H1 (cell line): Measurements from ENCODE around the gene MAGOH. TPM values are rescaled to one million over a fixed set of nuclear protein-coding genes. Genes with fewer than 3 reads are reported as not detected.

Source experiments
- CTCF ChIA-PET: fragments of 300-600 bp; sonication (Branson Sonifier 250); formaldehyde crosslinking; loops from one replicate; lab custom pipeline; 2021; ENCODE audit not compliant: partially characterized antibody; lab: Charles Lee
- POLR2A ChIA-PET: fragments of 300-600 bp; sonication (Branson Sonifier 250); formaldehyde crosslinking; loops from one replicate; lab custom pipeline; 2021; ENCODE audit warnings: inconsistent platforms; ENCODE audit not compliant: partially characterized antibody; lab: Charles Lee
- DNase-seq, 2 experiments: peaks; one replicate each; pipeline versions ENCODE4 v3.0.0 to v3.0.0-alpha.2; 2010 to 2022; ENCODE audit warnings: low spot score in 2 of 2, low read depth in 1 of 2, mixed read lengths in 1 of 2
- FAIRE-seq: peaks from 2 replicates; lab custom pipeline; 2011; peaks lifted over from hg19 to GRCh38; lab: Jason Lieb, UNC
- H2AFZ ChIP-seq: 2 replicates; pipeline ENCODE4 v1.8.1; 2012; ENCODE audit warnings: low read length, inconsistent platforms
- H2AK5ac ChIP-seq: 2 replicates; pipeline ENCODE4 v1.6.1; 2013; ENCODE audit warnings: low read depth, low read length
- H2BK120ac ChIP-seq: replicated peaks from 2 replicates; pipeline ENCODE3; 2013; ENCODE audit warnings: low read depth, low read length, inconsistent platforms
- H2BK12ac ChIP-seq: 2 replicates; pipeline ENCODE4 v1.6.1; 2013; ENCODE audit warnings: low read depth, low read length
- H2BK15ac ChIP-seq: 2 replicates; pipeline ENCODE4 v1.6.1; 2013; ENCODE audit warnings: low read length
- H2BK20ac ChIP-seq: 2 replicates; pipeline ENCODE4 v1.6.1; 2013; ENCODE audit warnings: low read length
- H2BK5ac ChIP-seq: 2 replicates; pipeline ENCODE4 v1.6.1; 2013; ENCODE audit warnings: low read depth, low read length
- H3K14ac ChIP-seq: 2 replicates; pipeline ENCODE4 v1.6.1; 2013; ENCODE audit warnings: inconsistent platforms; ENCODE audit not compliant: insufficient read length
- H3K18ac ChIP-seq: 2 replicates; pipeline ENCODE4 v1.6.1; 2013; ENCODE audit warnings: low read length; ENCODE audit errors: extremely low read depth
- H3K23ac ChIP-seq: 2 replicates; pipeline ENCODE4 v1.6.1; 2013; ENCODE audit warnings: inconsistent platforms; ENCODE audit not compliant: insufficient read length
- H3K23me2 ChIP-seq: 2 replicates; pipeline ENCODE4 v1.6.1; 2013; ENCODE audit warnings: low read depth, low read length
- H3K27ac ChIP-seq: 2 replicates; pipeline ENCODE4 v1.6.1; 2011; ENCODE audit warnings: low read depth, low read length, inconsistent platforms
- H3K27me3 ChIP-seq, 4 experiments: replicated peaks in 1 of 4; 1 replicate in 1 of 4; 2 replicates in 3 of 4; pipeline versions ENCODE4 v1.6.1 to v1.8.1; 2011 to 2013; ENCODE audit warnings: low read length in 3 of 4, mild to moderate bottlenecking in 3 of 4, inconsistent platforms in 2 of 4, mixed read lengths in 2 of 4, moderate library complexity in 1 of 4; ENCODE audit not compliant: control insufficient read depth in 3 of 4, insufficient read depth in 3 of 4; ENCODE audit errors: extremely low read depth in 1 of 4
- H3K36me3 ChIP-seq, 4 experiments: 2 replicates each; pipeline versions ENCODE4 v1.6.1 to v1.8.1; 2011 to 2013; ENCODE audit warnings: mild to moderate bottlenecking in 4 of 4, low read length in 3 of 4, moderate library complexity in 2 of 4, control low read depth in 1 of 4, inconsistent platforms in 1 of 4; ENCODE audit not compliant: insufficient read depth in 4 of 4, control insufficient read depth in 2 of 4
- H3K4ac ChIP-seq: replicated peaks from 2 replicates; pipeline ENCODE3; 2013; ENCODE audit warnings: low read length, low read depth, mixed read lengths, inconsistent platforms; ENCODE audit not compliant: insufficient read length
- H3K4me1 ChIP-seq, 4 experiments: replicated peaks in 1 of 4; 1 replicate in 1 of 4; 2 replicates in 3 of 4; pipeline versions ENCODE4 v1.6.1 to v1.8.1; 2011 to 2013; ENCODE audit warnings: low read length in 3 of 4, inconsistent platforms in 2 of 4, mixed read lengths in 1 of 4; ENCODE audit not compliant: insufficient read depth in 4 of 4, control insufficient read depth in 3 of 4
- H3K4me2 ChIP-seq, 2 experiments: 2 replicates each; pipeline versions ENCODE4 v1.6.1 to v1.8.1; 2011 to 2013; ENCODE audit warnings: low read depth in 2 of 2, low read length in 2 of 2, control low read depth in 1 of 2, inconsistent platforms in 1 of 2, mild to moderate bottlenecking in 1 of 2; ENCODE audit not compliant: insufficient read depth in 1 of 2
- H3K4me3 ChIP-seq, 4 experiments: fragments of 200-600, 300-600 bp in 1 of 4; sonication (generic), shearing (Covaris generic), sonication (Bioruptor Twin) in 1 of 4; 2 replicates each; pipeline versions ENCODE4 v1.5.1 to v1.8.1; 2011 to 2016; ENCODE audit warnings: low read length in 4 of 4, low read depth in 3 of 4, control low read depth in 2 of 4, inconsistent platforms in 2 of 4, mild to moderate bottlenecking in 2 of 4, mixed read lengths in 1 of 4, moderate library complexity in 1 of 4; ENCODE audit not compliant: insufficient read depth in 2 of 4; ENCODE audit errors: extremely low read depth in 1 of 4
- H3K56ac ChIP-seq: replicated peaks from 2 replicates; pipeline ENCODE3; 2013; ENCODE audit warnings: low read depth, mild to moderate bottlenecking, mixed read lengths, low read length, inconsistent platforms; ENCODE audit not compliant: insufficient read length
- H3K79me1 ChIP-seq: 2 replicates; pipeline ENCODE4 v1.6.1; 2013; ENCODE audit warnings: low read depth, low read length, control low read depth
- H3K79me2 ChIP-seq, 2 experiments: 2 replicates each; pipeline versions ENCODE4 v1.6.1 to v1.8.1; 2012 to 2013; ENCODE audit warnings: low read length in 2 of 2, mild to moderate bottlenecking in 2 of 2, inconsistent platforms in 1 of 2; ENCODE audit not compliant: insufficient read depth in 2 of 2, control insufficient read depth in 1 of 2
- H3K9ac ChIP-seq, 4 experiments: replicated peaks in 1 of 4; 1 replicate in 1 of 4; 2 replicates in 3 of 4; pipeline versions ENCODE4 v1.6.1 to v1.8.1; 2011 to 2013; ENCODE audit warnings: low read depth in 3 of 4, low read length in 3 of 4, control low read depth in 2 of 4, mild to moderate bottlenecking in 2 of 4, moderate library complexity in 2 of 4, inconsistent platforms in 1 of 4; ENCODE audit errors: extremely low read depth in 1 of 4
- H3K9me3 ChIP-seq, 2 experiments: 2 replicates each; pipeline versions ENCODE4 v1.6.1 to v1.8.1; 2012 to 2013; ENCODE audit warnings: mild to moderate bottlenecking in 2 of 2, moderate library complexity in 2 of 2, control low read depth in 1 of 2, inconsistent platforms in 1 of 2, low read depth in 1 of 2, low read length in 1 of 2, mixed read lengths in 1 of 2; ENCODE audit not compliant: insufficient read depth in 2 of 2
- H4K20me1 ChIP-seq, 2 experiments: replicated peaks in 1 of 2; 2 replicates each; pipeline versions ENCODE3 to v1.8.1; 2011 to 2013; ENCODE audit warnings: inconsistent platforms in 2 of 2, low read length in 2 of 2, mild to moderate bottlenecking in 1 of 2; ENCODE audit not compliant: insufficient read depth in 2 of 2, control insufficient read depth in 1 of 2
- H4K5ac ChIP-seq: 2 replicates; pipeline ENCODE4 v1.6.1; 2013; ENCODE audit warnings: low read length, low read depth, mixed read lengths, inconsistent platforms; ENCODE audit not compliant: insufficient read length
- H4K8ac ChIP-seq: 2 replicates; pipeline ENCODE4 v1.8.0; 2013; ENCODE audit warnings: mild to moderate bottlenecking, moderate library complexity, low read length, inconsistent platforms; ENCODE audit not compliant: insufficient read depth; ENCODE audit errors: extremely low read depth
- H4K91ac ChIP-seq: replicated peaks from 2 replicates; pipeline ENCODE3; 2013; ENCODE audit warnings: low read length, mixed read lengths, inconsistent platforms; ENCODE audit not compliant: insufficient read length
- BACH1 ChIP-seq: IDR thresholded peaks from 2 replicates; pipeline ENCODE4 v1.6.1; 2012; ENCODE audit warnings: low read length, improper control_type of control experiment
- CBX8 ChIP-seq: fragments of 300-800, 300-1000 bp; sonication (generic); IDR thresholded peaks from 2 replicates; pipeline ENCODE4 v1.7.1; 2016; ENCODE audit warnings: low read depth, low read length, borderline replicate concordance
- GABPA ChIP-seq: IDR thresholded peaks from 2 replicates; pipeline ENCODE4 v1.6.1; 2011; ENCODE audit warnings: mild to moderate bottlenecking, low read length, moderate library complexity, borderline replicate concordance; ENCODE audit not compliant: insufficient read depth
- GTF2F1 ChIP-seq: IDR thresholded peaks from 2 replicates; pipeline ENCODE4 v1.6.1; 2012; ENCODE audit warnings: low read depth, low read length, improper control_type of control experiment, borderline replicate concordance
- KDM1A ChIP-seq: fragments of 200-600, 300-600 bp; sonication (generic); IDR thresholded peaks from 2 replicates; pipeline ENCODE4 v1.7.1; 2016; ENCODE audit warnings: mild to moderate bottlenecking, low read length, borderline replicate concordance
- NANOG ChIP-seq: IDR thresholded peaks from 2 replicates; pipeline ENCODE4 v1.6.1; 2011; ENCODE audit warnings: low read length, low read depth, mild to moderate bottlenecking, inconsistent platforms; ENCODE audit not compliant: insufficient read depth, poor library complexity, severe bottlenecking
- NRF1 ChIP-seq: IDR thresholded peaks from 2 replicates; pipeline ENCODE4 v1.6.1; 2011; ENCODE audit warnings: mild to moderate bottlenecking, low read depth, low read length, improper control_type of control experiment
- PHF8 ChIP-seq: fragments of 200-600 bp; sonication (generic); conservative IDR thresholded peaks from 2 replicates; pipeline ENCODE4 v1.7.1; 2012; ENCODE audit warnings: low read depth, mild to moderate bottlenecking, inconsistent platforms, low read length, moderate library complexity
- RXRA ChIP-seq: IDR thresholded peaks from 2 replicates; pipeline ENCODE4 v1.6.1; 2011; ENCODE audit warnings: low read depth, mild to moderate bottlenecking, low read length, moderate library complexity; ENCODE audit not compliant: insufficient read depth
- SAP30 ChIP-seq: fragments of 300-600 bp; sonication (generic); IDR thresholded peaks from 2 replicates; pipeline ENCODE4 v1.7.1; 2012; ENCODE audit warnings: low read length, moderate library complexity, mild to moderate bottlenecking, inconsistent platforms; ENCODE audit not compliant: insufficient read depth, insufficient replicate concordance
- SIX5 ChIP-seq: IDR thresholded peaks from 2 replicates; pipeline ENCODE4 v1.6.1; 2011; ENCODE audit warnings: mild to moderate bottlenecking, low read depth, low read length
- SUZ12 ChIP-seq: fragments of 200-600 bp; sonication (generic); IDR thresholded peaks from 2 replicates; pipeline ENCODE4 v1.6.1; 2012; ENCODE audit warnings: mild to moderate bottlenecking, inconsistent platforms, low read length, moderate library complexity, mixed read lengths
- TAF1 ChIP-seq: IDR thresholded peaks from 2 replicates; pipeline ENCODE4 v1.6.1; 2011; ENCODE audit warnings: mild to moderate bottlenecking, low read depth, low read length
- WGBS, 2 experiments: shearing (Covaris generic) in 1 of 2; methylation state at CpG; one replicate each; pipeline versions ENCODE4 v1.1.6 to v1.1.7; 2013 to 2015; ENCODE audit warnings: low lambda C conversion rate in 2 of 2, mixed read lengths in 2 of 2, inconsistent platforms in 1 of 2, low coverage in 1 of 2, missing lambda C conversion rate in 1 of 2; ENCODE audit not compliant: insufficient replicate concordance in 2 of 2, insufficient coverage in 1 of 2, insufficient read length in 1 of 2; ENCODE audit errors: extremely low coverage in 1 of 2, missing lambda C conversion rate in 1 of 2; 5-methylcytosine and 5-hydroxymethylcytosine counted together
- polyA plus RNA-seq, 7 experiments: library from polyadenylated mRNA; depleted of rRNA in 3 of 7; stranded (reverse) in 5 of 7; unstranded in 2 of 7; fragments of >200 nt in 5 of 7; fragments of 200-250 nt in 2 of 7; gene quantifications; 1 replicate in 5 of 7; 2 replicates in 1 of 7; 4 replicates in 1 of 7; pipeline versions ENCODE4 v1.2.1 to v1.2.3, GENCODE V29; 2011 to 2013; ENCODE audit warnings: missing spikeins in 2 of 7, mixed read lengths in 2 of 7
- total RNA-seq: library from RNA; stranded (reverse); fragmentation: NEBNext Ultra II Directional; extraction: Animal tissue kit (Norgen Biotek cat#: 25700); gene quantifications from 2 replicates; pipeline ENCODE4 v1.2.1, GENCODE V29; 2021

MAGOH gene
- total and polyA plus RNA-seq, 2 of the 8 experiments (the other 6 are each of a cell fraction or from before 2014, with no cell fraction given), result 46.9 to 74.3 TPM

GRCh38 chr1:53210954-53211353 lies 27.4 kb downstream of the MAGOH start:
- no peak overlapping the region for H3K23ac ChIP-seq
- H2AFZ ChIP-seq, result no peak overlapping the region
- POLR2A ChIA-PET, result interaction anchor here (1.0 to 1.6 kb wide), 2 partner anchors 9 to 12 kb away, joined by 4 to 5 read pairs; no protein-coding TSS in a partner anchor
- peaks cover 10 to 75% (median 41%) of the 10 kb centered on the region in 4 experiments for H3K36me3 ChIP-seq
- H3K23me2 ChIP-seq, result no peaks in the 10 kb centered on the region
- no peak overlapping the region for H4K91ac ChIP-seq
- no peak overlapping the region for H2BK12ac ChIP-seq
- no peak overlapping the region for H2BK120ac ChIP-seq
- H3K4me2 ChIP-seq, result no peak overlapping the region
- no peak overlapping the region for H4K5ac ChIP-seq
- H2BK5ac ChIP-seq, result no peak overlapping the region
- peaks cover 2% of the 10 kb centered on the region; the same call in 1 of the 2 replicates for H3K79me1 ChIP-seq
- no peak overlapping the region for H2BK15ac ChIP-seq
- no peak overlapping the region for H3K14ac ChIP-seq
- CTCF ChIA-PET, result interaction anchor here (1.0 kb wide), 1 partner anchor 8 kb away, joined by 3 read pairs; no protein-coding TSS in a partner anchor
- H3K9me3 ChIP-seq, result peaks cover 8 to 10% of the 10 kb centered on the region in 2 experiments
- no peaks in the 10 kb centered on the region for H3K4me1 ChIP-seq
- no peak overlapping the region for H4K8ac ChIP-seq
- no peak overlapping the region for H3K18ac ChIP-seq
- H3K4me3 ChIP-seq, result no peak overlapping the region
- no peaks in the 10 kb centered on the region for H3K79me2 ChIP-seq
- no peak overlapping the region for H3K9ac ChIP-seq
- no peak overlapping the region for H2BK20ac ChIP-seq
- FAIRE-seq, result no peak
- 95% methylated on average over 11 of the region's 11 CpGs; no CpG with 5 or more reads in 1 of the 2 experiments for WGBS, 2 experiments
- no peak overlapping the region for H3K27ac ChIP-seq
- no peak overlapping the region for H3K56ac ChIP-seq
- no peak overlapping the region for H3K4ac ChIP-seq
- no peak overlapping the region for H2AK5ac ChIP-seq
- H4K20me1 ChIP-seq, result peaks cover 0 to 5% of the 10 kb centered on the region in 2 experiments
- DNase-seq, result no peak
- no peaks in the 10 kb centered on the region for H3K27me3 ChIP-seq
- no peak for TF ChIP-seq SAP30
- TF ChIP-seq RXRA, result no peak
- no peak for TF ChIP-seq BACH1
- TF ChIP-seq SIX5, result no peak
- no peak for TF ChIP-seq TAF1
- TF ChIP-seq GABPA, result no peak
- no peak for TF ChIP-seq PHF8
- TF ChIP-seq SUZ12, result no peak
- no peak for TF ChIP-seq NRF1
- TF ChIP-seq GTF2F1, result no peak
- no peak for TF ChIP-seq KDM1A
- TF ChIP-seq NANOG, result no peak
- no peak for TF ChIP-seq CBX8
